ENCODE measurements around the gene RPL36. TPM values are rescaled to one million over a fixed set of nuclear protein-coding genes. Genes with fewer than 3 reads are reported as not detected.

RPL36 gene
- total and polyA plus RNA-seq, 2 of the 8 experiments (the other 6 are each of a cell fraction or from before 2014, with no cell fraction given) = 951 to 1,075 TPM

DNA sequence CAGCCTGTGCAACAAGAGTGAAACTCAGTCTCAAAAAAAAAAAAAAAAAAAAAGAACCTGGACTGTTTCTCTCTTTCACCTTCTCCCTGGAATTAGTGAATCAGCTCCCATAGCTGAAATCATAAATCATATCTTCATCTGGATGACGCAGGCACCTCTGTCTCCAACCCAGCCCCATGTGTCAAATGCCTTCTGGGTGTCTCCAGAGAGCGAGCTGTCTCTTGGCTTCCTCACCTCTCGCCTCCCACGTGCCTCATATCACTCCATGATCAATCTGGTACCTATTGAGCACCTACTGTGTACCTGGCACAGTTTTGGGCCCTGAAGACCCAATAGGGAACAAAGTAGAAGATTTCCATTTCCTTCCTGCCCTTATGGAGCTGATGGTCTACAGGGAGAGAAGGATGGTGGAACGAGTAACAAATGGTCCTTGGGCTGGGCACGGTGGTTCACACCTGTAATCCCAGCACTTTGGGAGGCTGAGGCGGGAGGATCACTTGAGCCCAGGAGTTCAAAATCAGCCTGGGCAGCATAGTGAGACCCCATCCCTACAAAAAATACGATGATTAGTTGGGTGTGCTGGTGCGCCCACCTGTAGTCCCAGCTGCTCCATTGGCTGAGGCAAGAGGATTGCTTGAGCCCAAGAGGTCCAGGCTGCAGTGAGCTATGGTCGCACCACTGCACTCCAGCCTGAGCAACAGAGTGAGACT, 6.8 kb upstream of the RPL36 start (continued):
- TF ChIP-seq, protein P1, sequence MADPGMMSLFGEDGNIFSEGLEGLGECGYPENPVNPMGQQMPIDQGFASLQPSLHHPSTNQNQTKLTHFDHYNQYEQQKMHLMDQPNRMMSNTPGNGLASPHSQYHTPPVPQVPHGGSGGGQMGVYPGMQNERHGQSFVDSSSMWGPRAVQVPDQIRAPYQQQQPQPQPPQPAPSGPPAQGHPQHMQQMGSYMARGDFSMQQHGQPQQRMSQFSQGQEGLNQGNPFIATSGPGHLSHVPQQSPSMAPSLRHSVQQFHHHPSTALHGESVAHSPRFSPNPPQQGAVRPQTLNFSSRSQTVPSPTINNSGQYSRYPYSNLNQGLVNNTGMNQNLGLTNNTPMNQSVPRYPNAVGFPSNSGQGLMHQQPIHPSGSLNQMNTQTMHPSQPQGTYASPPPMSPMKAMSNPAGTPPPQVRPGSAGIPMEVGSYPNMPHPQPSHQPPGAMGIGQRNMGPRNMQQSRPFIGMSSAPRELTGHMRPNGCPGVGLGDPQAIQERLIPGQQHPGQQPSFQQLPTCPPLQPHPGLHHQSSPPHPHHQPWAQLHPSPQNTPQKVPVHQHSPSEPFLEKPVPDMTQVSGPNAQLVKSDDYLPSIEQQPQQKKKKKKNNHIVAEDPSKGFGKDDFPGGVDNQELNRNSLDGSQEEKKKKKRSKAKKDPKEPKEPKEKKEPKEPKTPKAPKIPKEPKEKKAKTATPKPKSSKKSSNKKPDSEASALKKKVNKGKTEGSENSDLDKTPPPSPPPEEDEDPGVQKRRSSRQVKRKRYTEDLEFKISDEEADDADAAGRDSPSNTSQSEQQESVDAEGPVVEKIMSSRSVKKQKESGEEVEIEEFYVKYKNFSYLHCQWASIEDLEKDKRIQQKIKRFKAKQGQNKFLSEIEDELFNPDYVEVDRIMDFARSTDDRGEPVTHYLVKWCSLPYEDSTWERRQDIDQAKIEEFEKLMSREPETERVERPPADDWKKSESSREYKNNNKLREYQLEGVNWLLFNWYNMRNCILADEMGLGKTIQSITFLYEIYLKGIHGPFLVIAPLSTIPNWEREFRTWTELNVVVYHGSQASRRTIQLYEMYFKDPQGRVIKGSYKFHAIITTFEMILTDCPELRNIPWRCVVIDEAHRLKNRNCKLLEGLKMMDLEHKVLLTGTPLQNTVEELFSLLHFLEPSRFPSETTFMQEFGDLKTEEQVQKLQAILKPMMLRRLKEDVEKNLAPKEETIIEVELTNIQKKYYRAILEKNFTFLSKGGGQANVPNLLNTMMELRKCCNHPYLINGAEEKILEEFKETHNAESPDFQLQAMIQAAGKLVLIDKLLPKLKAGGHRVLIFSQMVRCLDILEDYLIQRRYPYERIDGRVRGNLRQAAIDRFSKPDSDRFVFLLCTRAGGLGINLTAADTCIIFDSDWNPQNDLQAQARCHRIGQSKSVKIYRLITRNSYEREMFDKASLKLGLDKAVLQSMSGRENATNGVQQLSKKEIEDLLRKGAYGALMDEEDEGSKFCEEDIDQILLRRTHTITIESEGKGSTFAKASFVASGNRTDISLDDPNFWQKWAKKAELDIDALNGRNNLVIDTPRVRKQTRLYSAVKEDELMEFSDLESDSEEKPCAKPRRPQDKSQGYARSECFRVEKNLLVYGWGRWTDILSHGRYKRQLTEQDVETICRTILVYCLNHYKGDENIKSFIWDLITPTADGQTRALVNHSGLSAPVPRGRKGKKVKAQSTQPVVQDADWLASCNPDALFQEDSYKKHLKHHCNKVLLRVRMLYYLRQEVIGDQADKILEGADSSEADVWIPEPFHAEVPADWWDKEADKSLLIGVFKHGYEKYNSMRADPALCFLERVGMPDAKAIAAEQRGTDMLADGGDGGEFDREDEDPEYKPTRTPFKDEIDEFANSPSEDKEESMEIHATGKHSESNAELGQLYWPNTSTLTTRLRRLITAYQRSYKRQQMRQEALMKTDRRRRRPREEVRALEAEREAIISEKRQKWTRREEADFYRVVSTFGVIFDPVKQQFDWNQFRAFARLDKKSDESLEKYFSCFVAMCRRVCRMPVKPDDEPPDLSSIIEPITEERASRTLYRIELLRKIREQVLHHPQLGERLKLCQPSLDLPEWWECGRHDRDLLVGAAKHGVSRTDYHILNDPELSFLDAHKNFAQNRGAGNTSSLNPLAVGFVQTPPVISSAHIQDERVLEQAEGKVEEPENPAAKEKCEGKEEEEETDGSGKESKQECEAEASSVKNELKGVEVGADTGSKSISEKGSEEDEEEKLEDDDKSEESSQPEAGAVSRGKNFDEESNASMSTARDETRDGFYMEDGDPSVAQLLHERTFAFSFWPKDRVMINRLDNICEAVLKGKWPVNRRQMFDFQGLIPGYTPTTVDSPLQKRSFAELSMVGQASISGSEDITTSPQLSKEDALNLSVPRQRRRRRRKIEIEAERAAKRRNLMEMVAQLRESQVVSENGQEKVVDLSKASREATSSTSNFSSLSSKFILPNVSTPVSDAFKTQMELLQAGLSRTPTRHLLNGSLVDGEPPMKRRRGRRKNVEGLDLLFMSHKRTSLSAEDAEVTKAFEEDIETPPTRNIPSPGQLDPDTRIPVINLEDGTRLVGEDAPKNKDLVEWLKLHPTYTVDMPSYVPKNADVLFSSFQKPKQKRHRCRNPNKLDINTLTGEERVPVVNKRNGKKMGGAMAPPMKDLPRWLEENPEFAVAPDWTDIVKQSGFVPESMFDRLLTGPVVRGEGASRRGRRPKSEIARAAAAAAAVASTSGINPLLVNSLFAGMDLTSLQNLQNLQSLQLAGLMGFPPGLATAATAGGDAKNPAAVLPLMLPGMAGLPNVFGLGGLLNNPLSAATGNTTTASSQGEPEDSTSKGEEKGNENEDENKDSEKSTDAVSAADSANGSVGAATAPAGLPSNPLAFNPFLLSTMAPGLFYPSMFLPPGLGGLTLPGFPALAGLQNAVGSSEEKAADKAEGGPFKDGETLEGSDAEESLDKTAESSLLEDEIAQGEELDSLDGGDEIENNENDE (IDR thresholded peaks at IDR 0.05; ENCODE audit: insufficient replicate concordance, low read length) = no peak
- TF ChIP-seq POLR2A (IDR thresholded peaks at IDR 0.05; ENCODE audit: control extremely low read depth in 1 of 2, low read depth in 2 of 2, low read length in 2 of 2) (no peak), NANOG (IDR thresholded peaks at IDR 0.05; ENCODE audit: insufficient read depth, low read depth, low read length, poor library complexity, severe bottlenecking) (no peak), RNF2 (IDR thresholded peaks at IDR 0.05; ENCODE audit: borderline replicate concordance, low read depth, low read length, missing control alignments, poor library complexity, severe bottlenecking) (no peak), RFX5 (IDR thresholded peaks at IDR 0.05; ENCODE audit: borderline replicate concordance, low read depth, low read length) (no peak)
- TF ChIP-seq, protein P2, sequence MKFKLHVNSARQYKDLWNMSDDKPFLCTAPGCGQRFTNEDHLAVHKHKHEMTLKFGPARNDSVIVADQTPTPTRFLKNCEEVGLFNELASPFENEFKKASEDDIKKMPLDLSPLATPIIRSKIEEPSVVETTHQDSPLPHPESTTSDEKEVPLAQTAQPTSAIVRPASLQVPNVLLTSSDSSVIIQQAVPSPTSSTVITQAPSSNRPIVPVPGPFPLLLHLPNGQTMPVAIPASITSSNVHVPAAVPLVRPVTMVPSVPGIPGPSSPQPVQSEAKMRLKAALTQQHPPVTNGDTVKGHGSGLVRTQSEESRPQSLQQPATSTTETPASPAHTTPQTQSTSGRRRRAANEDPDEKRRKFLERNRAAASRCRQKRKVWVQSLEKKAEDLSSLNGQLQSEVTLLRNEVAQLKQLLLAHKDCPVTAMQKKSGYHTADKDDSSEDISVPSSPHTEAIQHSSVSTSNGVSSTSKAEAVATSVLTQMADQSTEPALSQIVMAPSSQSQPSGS (IDR thresholded peaks at IDR 0.05; ENCODE audit: low read length) = no peak
